ENCODE results near the gene PIEZO1.

GRCh38 chr16:88737298-88738150 lies 47.5 kb downstream of the PIEZO1 start:
- TF ChIP-seq EZH2 (IDR thresholded peaks at IDR 0.05; ENCODE audit: low read depth), result no peak
- peak; percentile 96 for TF ChIP-seq CTCF (conservative IDR thresholded peaks at IDR 0.05)

Measured in PC-9 (cell line).